Lower lobe of right lung (tissue), 2 donors: Measurements from ENCODE around the gene NISCH. TPM values are rescaled to one million over a fixed set of nuclear protein-coding genes. Genes with fewer than 3 reads are reported as not detected.

Experiments used
- ATAC-seq, 2 donors: fragments of 200-7000 bp; cut with Tn5 transposase; one replicate each; pipeline ENCODE4 v1.9.1; 2020 to 2022; ENCODE audit warnings: mild to moderate bottlenecking in 2 of 2, moderate library complexity in 2 of 2
- DNase-seq: peaks from one replicate; pipeline ENCODE4 v3.0.0-alpha.2; 2020
- H3K27ac ChIP-seq: fragments of 200-600 bp; one replicate; pipeline ENCODE4 v1.8.0; 2022
- H3K27me3 ChIP-seq: fragments of 200-600 bp; one replicate; pipeline ENCODE4 v1.8.0; 2022; ENCODE audit warnings: low read depth
- H3K36me3 ChIP-seq: fragments of 200-600 bp; one replicate; pipeline ENCODE4 v1.8.0; 2022; ENCODE audit warnings: mild to moderate bottlenecking
- H3K4me1 ChIP-seq: fragments of 200-600 bp; one replicate; pipeline ENCODE4 v1.8.0; 2022
- H3K4me3 ChIP-seq: fragments of 200-600 bp; one replicate; pipeline ENCODE4 v1.8.0; 2022; ENCODE audit warnings: mild to moderate bottlenecking
- H3K9me3 ChIP-seq: fragments of 200-600 bp; one replicate; pipeline ENCODE4 v1.8.0; 2022
- CTCF ChIP-seq: fragments of 200-600 bp; IDR thresholded peaks from one replicate; pipeline ENCODE4 v1.8.0; 2022; ENCODE audit warnings: antibody characterized with exemption, mild to moderate bottlenecking
- intact Hi-C: fragments of 100-400 bp; cut with DNase I; formaldehyde crosslinking; loops from one replicate; pipeline ENCODE4 v1.11.0; 2022
- total RNA-seq: library from RNA; stranded (reverse); fragmentation: NEBNext Ultra II Directional; extraction: Animal tissue kit (Norgen Biotek cat#: 25700); gene quantifications from one replicate; pipeline ENCODE4 v1.2.1, GENCODE V29; 2021
- donor health status: DM: no; HTN: yes; CAD: no; lungs with severe emphysema.

Gene NISCH
- total RNA-seq, 1 donor from 2014 or later = 90.2 TPM

- no peak for ATAC-seq
- no peaks in the 10 kb centered on the region for H3K27me3 ChIP-seq
- intact Hi-C loops = no loop called here
- no peak overlapping the region for H3K27ac ChIP-seq
- H3K36me3 ChIP-seq = peaks cover 83% of the 10 kb centered on the region
- no peak for DNase-seq
- H3K9me3 ChIP-seq = no peaks in the 10 kb centered on the region
- no peak for TF ChIP-seq CTCF
- H3K4me1 ChIP-seq = peaks cover 32% of the 10 kb centered on the region
- no peak overlapping the region for H3K4me3 ChIP-seq
Measured at GRCh38 chr3:52479877-52480575, 24.6 kb downstream of the NISCH start.

- ATAC-seq (no peak), DNase-seq (no peak)
- Histone ChIP-seq H3K4me1 (peaks cover 28% of the 10 kb centered on the region), H3K4me3 (no peak overlapping the region), H3K27me3 (no peaks in the 10 kb centered on the region), H3K27ac (no peak overlapping the region), H3K9me3 (no peaks in the 10 kb centered on the region), H3K36me3 (peaks cover 83% of the 10 kb centered on the region)
- no peak for TF ChIP-seq CTCF
- intact Hi-C loops = no loop called here
Measured at GRCh38 chr3:52480768-52481715, 25.6 kb downstream of the NISCH start.

GRCh38 chr3:52481819-52482521 lies 26.6 kb downstream of the NISCH start:
- DNase-seq = no peak
- peak; percentile 32 for TF ChIP-seq CTCF
- H3K27me3 ChIP-seq = no peaks in the 10 kb centered on the region
- no peak overlapping the region for H3K4me3 ChIP-seq
- no peak for ATAC-seq
- H3K36me3 ChIP-seq = peaks cover 83% of the 10 kb centered on the region
- H3K27ac ChIP-seq = no peak overlapping the region
- peaks cover 22% of the 10 kb centered on the region for H3K4me1 ChIP-seq
- intact Hi-C loops = no loop called here
- no peaks in the 10 kb centered on the region for H3K9me3 ChIP-seq

- no peak for ATAC-seq
- Histone ChIP-seq H3K4me3 (no peak overlapping the region), H3K4me1 (peaks cover 22% of the 10 kb centered on the region), H3K27me3 (no peaks in the 10 kb centered on the region), H3K27ac (peak overlapping the region; percentile 21), H3K36me3 (peaks cover 83% of the 10 kb centered on the region), H3K9me3 (no peaks in the 10 kb centered on the region)
- intact Hi-C loops = no loop called here
- TF ChIP-seq CTCF = no peak
- peak; percentile 44 for DNase-seq
Measured at GRCh38 chr3:52483081-52483480, 27.7 kb downstream of the NISCH start.
